Nephron progenitor cell (in vitro differentiated cells): ENCODE results near the gene PPP2R2D.

ENCODE experiments used
- DNase-seq: peaks from one replicate; pipeline ENCODE4 v3.0.0; 2021
- H3K27ac Mint-ChIP-seq: 2 replicates; pipeline ENCODE4 v1.8.0; 2021; ENCODE audit warnings: mild to moderate bottlenecking, moderate library complexity, mixed read lengths
- H3K27me3 Mint-ChIP-seq: 2 replicates; pipeline ENCODE4 v1.8.0; 2021; ENCODE audit warnings: mild to moderate bottlenecking, low read depth, mixed read lengths; ENCODE audit not compliant: poor library complexity
- H3K36me3 Mint-ChIP-seq: 2 replicates; pipeline ENCODE4 v1.8.0; 2021; ENCODE audit warnings: low read depth, mixed read lengths
- H3K4me1 Mint-ChIP-seq: 2 replicates; pipeline ENCODE4 v1.8.0; 2021; ENCODE audit warnings: mixed read lengths
- H3K4me3 Mint-ChIP-seq: 2 replicates; pipeline ENCODE4 v1.8.0; 2021; ENCODE audit warnings: mild to moderate bottlenecking, moderate library complexity, mixed read lengths
- H3K9me3 Mint-ChIP-seq: 2 replicates; pipeline ENCODE4 v1.8.0; 2021; ENCODE audit warnings: mild to moderate bottlenecking, moderate library complexity, mixed read lengths
- CTCF ChIP-seq: fragments of 200-600 bp; sonication (generic); IDR thresholded peaks from 2 replicates; pipeline ENCODE4 v1.5.0; 2021; ENCODE audit warnings: antibody characterized with exemption

PPP2R2D gene

DNA sequence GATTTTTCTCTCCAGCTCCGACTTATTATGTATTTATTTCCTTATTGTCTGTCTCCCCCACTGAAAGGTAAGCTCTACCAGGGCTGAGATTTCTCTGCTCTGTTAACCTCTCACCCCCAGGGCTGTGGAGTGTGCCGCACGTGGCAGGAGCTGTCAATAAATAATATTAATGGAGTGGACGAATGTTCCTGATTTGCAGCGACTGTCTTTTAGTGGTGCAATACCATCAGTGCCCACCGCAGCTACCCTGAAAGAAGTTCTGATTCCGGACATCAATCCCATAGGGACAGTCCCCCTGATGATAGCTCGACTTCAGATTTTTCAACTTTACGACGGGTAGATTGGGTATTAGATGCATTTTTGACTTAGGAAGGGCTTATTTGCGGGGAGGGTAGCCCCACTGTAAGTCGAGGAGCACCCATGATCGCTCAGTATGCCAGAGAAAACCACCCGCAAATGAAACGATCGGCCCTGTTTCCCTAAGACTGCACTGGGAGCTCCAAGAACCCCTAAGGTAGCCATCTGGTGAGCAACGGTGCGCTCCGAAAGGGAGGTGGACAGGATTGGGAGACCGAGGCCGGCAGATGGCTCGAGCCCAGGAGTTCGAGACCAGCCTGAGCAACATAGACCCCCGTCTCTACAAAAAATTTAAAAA lies 986 bp upstream of the PPP2R2D start:
- peak; percentile 38 for DNase-seq
- TF ChIP-seq CTCF = peak; percentile 15
- H3K27me3 Mint-ChIP-seq = peaks cover 30% of the 10 kb centered on the region
- H3K4me1 Mint-ChIP-seq = peaks cover 49% of the 10 kb centered on the region
- H3K9me3 Mint-ChIP-seq = no peaks in the 10 kb centered on the region
- peak overlapping the region; percentile 85 for H3K4me3 Mint-ChIP-seq
- H3K27ac Mint-ChIP-seq = peak overlapping the region; percentile 45
- peaks cover 5% of the 10 kb centered on the region for H3K36me3 Mint-ChIP-seq

DNA sequence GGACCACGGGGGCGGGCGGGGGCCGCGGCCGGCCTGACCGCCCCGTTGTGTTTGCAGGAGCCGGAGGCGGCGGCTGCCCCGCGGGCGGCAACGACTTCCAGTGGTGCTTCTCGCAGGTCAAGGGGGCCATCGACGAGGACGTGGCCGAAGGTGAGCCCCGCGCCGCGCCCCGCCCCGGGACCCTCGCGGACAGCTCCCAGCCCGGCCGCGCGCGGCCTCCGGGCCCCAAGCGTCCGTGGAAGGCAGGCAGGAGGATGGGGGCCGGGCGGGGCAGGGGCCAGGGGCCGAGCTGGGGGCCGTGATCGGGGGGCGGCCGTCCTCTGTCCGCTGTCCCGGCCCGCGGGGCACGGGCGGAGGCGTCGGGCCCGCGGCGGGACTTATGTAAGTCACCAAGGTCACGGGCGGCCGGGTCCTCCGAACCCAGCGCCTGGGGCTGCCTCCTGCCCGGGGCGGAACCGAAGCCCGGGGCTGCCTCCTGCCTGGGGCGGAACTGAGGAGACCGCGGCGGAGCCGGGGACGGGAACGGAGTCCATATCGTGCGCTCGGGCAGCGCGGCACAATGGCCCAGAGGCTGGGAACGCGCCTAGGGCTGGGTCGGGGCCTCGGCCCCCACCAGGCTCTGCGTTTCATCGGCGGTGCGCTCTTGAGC lies 497 bp downstream of the PPP2R2D start:
- H3K36me3 Mint-ChIP-seq = peaks cover 5% of the 10 kb centered on the region
- H3K27me3 Mint-ChIP-seq = peaks cover 25% of the 10 kb centered on the region
- H3K27ac Mint-ChIP-seq = no peak overlapping the region
- H3K4me3 Mint-ChIP-seq = peak overlapping the region; percentile 91
- no peaks in the 10 kb centered on the region for H3K9me3 Mint-ChIP-seq
- H3K4me1 Mint-ChIP-seq = peaks cover 62% of the 10 kb centered on the region
- TF ChIP-seq CTCF = no peak
- peak; percentile 57 for DNase-seq

GRCh38 chr10:131902211-131902610 lies 1.4 kb downstream of the PPP2R2D start:
- peaks cover 25% of the 10 kb centered on the region for H3K27me3 Mint-ChIP-seq
- DNase-seq = no peak
- no peak for TF ChIP-seq CTCF
- H3K9me3 Mint-ChIP-seq = no peaks in the 10 kb centered on the region
- peak overlapping the region; percentile 91 for H3K4me3 Mint-ChIP-seq
- peaks cover 5% of the 10 kb centered on the region for H3K36me3 Mint-ChIP-seq
- H3K27ac Mint-ChIP-seq = peak overlapping the region; percentile 87
- peaks cover 62% of the 10 kb centered on the region for H3K4me1 Mint-ChIP-seq

DNA sequence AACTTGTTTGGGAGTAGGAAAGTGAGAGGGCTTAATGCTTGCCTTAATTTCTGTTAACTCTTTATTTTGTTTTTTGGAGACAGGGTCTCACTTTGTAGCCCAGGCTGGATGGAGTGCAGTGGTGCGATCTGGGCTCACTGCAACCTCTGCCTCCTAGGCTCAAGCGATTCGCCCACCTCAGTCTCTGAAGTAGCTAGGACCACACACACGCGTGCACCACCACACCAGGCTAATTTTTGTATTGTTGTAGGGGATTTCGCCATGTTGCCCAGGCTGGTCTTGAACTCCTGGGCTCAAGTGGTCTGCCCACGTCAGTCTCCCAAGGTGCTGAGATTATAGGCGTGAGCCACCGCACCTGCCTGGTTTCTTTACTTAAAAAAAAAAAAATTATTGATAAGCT lies 1.9 kb downstream of the PPP2R2D start:
- peaks cover 5% of the 10 kb centered on the region for H3K36me3 Mint-ChIP-seq

GRCh38 chr10:131905267-131905571 lies 4.4 kb downstream of the PPP2R2D start:
- TF ChIP-seq CTCF = no peak
- peaks cover 1% of the 10 kb centered on the region for H3K27me3 Mint-ChIP-seq
- no peaks in the 10 kb centered on the region for H3K9me3 Mint-ChIP-seq
- H3K36me3 Mint-ChIP-seq = peaks cover 5% of the 10 kb centered on the region
- H3K4me1 Mint-ChIP-seq = peaks cover 58% of the 10 kb centered on the region
- no peak for DNase-seq
- H3K4me3 Mint-ChIP-seq = no peak overlapping the region
- H3K27ac Mint-ChIP-seq = peak overlapping the region; percentile 27

More for the DNA sequence above, 1.9 kb downstream of the PPP2R2D start:
- H3K9me3 Mint-ChIP-seq = no peaks in the 10 kb centered on the region
- H3K27ac Mint-ChIP-seq = no peak overlapping the region
- TF ChIP-seq CTCF = no peak
- no peak for DNase-seq
- peak overlapping the region; percentile 91 for H3K4me3 Mint-ChIP-seq
- peaks cover 25% of the 10 kb centered on the region for H3K27me3 Mint-ChIP-seq
- peaks cover 59% of the 10 kb centered on the region for H3K4me1 Mint-ChIP-seq
